ENCODE measurements around the gene PAQR4.
"Not testable (repeated sequence)": the region's sequence is repeated elsewhere in the genome, so short reads cannot be mapped to it uniquely, and the experiment has no call there.

PAQR4 gene

GRCh38 chr16:2968738-2969544 lies at the start of gene PAQR4:
TSS of gene PAQR4 (plus strand) at chr16:2969348. CDS start at chr16:2969675, 327 bp downstream.
- DNase-seq, result peak; percentile 85

GRCh38 chr16:2919511-2920255 lies 49.5 kb upstream of the PAQR4 start:
- DNase-seq, result peak; percentile 42

GRCh38 chr16:2923481-2923880 lies 45.7 kb upstream of the PAQR4 start:
- DNase-seq, result no peak

GRCh38 chr16:2924901-2925755 lies 44.0 kb upstream of the PAQR4 start:
- DNase-seq, result no peak

GRCh38 chr16:2925951-2926649 lies 43.0 kb upstream of the PAQR4 start:
- DNase-seq, result no peak

- no peak for DNase-seq
These were observed 42.5 kb upstream of the PAQR4 start for GRCh38 chr16:2926650-2926999.

- peak; percentile 76 for DNase-seq
These were observed 42.0 kb upstream of the PAQR4 start for GRCh38 chr16:2927010-2927646.

- DNase-seq, result not testable (repeated sequence)
These were observed 41.0 kb upstream of the PAQR4 start for GRCh38 chr16:2928151-2928550.

GRCh38 chr16:2928796-2929195 lies 40.4 kb upstream of the PAQR4 start:
- DNase-seq, result no peak

- DNase-seq, result no peak
These were observed 39.5 kb upstream of the PAQR4 start for GRCh38 chr16:2929693-2930092.

GRCh38 chr16:2930236-2930635 lies 38.9 kb upstream of the PAQR4 start:
- DNase-seq, result no peak

GRCh38 chr16:2931231-2931914 lies 37.8 kb upstream of the PAQR4 start:
- not testable (repeated sequence) for DNase-seq

- no peak for DNase-seq
These were observed 36.0 kb upstream of the PAQR4 start for GRCh38 chr16:2933136-2933535.

- no peak for DNase-seq
These were observed 35.4 kb upstream of the PAQR4 start for GRCh38 chr16:2933701-2934100.

GRCh38 chr16:2934450-2934849 lies 34.7 kb upstream of the PAQR4 start:
- DNase-seq, result no peak

- no peak for DNase-seq
These were observed 32.6 kb upstream of the PAQR4 start for GRCh38 chr16:2936436-2937011.

- DNase-seq, result no peak
These were observed 32.0 kb upstream of the PAQR4 start for GRCh38 chr16:2937170-2937569.

- no peak for DNase-seq
These were observed 30.9 kb upstream of the PAQR4 start for GRCh38 chr16:2938206-2938605.

- DNase-seq, result no peak
These were observed 29.2 kb upstream of the PAQR4 start for GRCh38 chr16:2939968-2940367.

- DNase-seq, result no peak
These were observed 27.1 kb upstream of the PAQR4 start for GRCh38 chr16:2942045-2942444.

GRCh38 chr16:2943716-2944115 lies 25.4 kb upstream of the PAQR4 start:
- DNase-seq, result not testable (repeated sequence)

Data from MV-4-11 (cell line).